ENCODE measurements around the gene UQCRHL.

UQCRHL gene

DNA sequence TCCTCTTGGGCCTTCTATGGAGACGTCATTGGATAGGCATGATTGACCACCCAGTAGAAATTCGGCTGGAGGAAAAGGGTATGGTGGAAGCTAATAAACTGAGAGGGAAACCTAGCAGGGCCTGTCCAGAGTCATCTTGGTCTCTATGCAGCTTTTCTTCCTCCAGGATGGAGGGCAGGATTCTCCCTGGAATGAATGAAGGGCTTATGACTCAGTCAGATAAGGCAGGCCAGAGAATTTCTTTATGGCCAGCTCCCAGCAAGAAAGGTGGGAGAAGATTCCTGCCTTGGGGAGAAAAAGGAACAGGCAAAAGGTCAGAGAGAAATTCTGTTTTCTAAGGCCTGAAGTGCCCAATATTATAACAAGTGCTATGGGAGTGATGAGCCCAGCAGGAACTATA lies 31.7 kb downstream of the UQCRHL start:
- Histone ChIP-seq H3K9me3 (ENCODE audit: control insufficient read depth, low read length) (no peaks in the 10 kb centered on the region), H2AFZ (no peak overlapping the region), H3K79me2 (no peaks in the 10 kb centered on the region), H3K9ac (no peak overlapping the region), H3K27ac (no peak overlapping the region), H3K36me3 (ENCODE audit: control insufficient read depth, insufficient read depth, low read length) (no peaks in the 10 kb centered on the region), H3K4me2 (ENCODE audit: low read length) (no peak overlapping the region), H3K4me1 (peaks cover 2% of the 10 kb centered on the region), H3K4me3 (ENCODE audit: low read depth, low read length) (no peak overlapping the region), H3K27me3 (ENCODE audit: control insufficient read depth, insufficient read depth, low read length) (no peaks in the 10 kb centered on the region)
- TF ChIP-seq, protein P1, sequence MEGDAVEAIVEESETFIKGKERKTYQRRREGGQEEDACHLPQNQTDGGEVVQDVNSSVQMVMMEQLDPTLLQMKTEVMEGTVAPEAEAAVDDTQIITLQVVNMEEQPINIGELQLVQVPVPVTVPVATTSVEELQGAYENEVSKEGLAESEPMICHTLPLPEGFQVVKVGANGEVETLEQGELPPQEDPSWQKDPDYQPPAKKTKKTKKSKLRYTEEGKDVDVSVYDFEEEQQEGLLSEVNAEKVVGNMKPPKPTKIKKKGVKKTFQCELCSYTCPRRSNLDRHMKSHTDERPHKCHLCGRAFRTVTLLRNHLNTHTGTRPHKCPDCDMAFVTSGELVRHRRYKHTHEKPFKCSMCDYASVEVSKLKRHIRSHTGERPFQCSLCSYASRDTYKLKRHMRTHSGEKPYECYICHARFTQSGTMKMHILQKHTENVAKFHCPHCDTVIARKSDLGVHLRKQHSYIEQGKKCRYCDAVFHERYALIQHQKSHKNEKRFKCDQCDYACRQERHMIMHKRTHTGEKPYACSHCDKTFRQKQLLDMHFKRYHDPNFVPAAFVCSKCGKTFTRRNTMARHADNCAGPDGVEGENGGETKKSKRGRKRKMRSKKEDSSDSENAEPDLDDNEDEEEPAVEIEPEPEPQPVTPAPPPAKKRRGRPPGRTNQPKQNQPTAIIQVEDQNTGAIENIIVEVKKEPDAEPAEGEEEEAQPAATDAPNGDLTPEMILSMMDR (IDR thresholded peaks at IDR 0.05) = no peak

DNA sequence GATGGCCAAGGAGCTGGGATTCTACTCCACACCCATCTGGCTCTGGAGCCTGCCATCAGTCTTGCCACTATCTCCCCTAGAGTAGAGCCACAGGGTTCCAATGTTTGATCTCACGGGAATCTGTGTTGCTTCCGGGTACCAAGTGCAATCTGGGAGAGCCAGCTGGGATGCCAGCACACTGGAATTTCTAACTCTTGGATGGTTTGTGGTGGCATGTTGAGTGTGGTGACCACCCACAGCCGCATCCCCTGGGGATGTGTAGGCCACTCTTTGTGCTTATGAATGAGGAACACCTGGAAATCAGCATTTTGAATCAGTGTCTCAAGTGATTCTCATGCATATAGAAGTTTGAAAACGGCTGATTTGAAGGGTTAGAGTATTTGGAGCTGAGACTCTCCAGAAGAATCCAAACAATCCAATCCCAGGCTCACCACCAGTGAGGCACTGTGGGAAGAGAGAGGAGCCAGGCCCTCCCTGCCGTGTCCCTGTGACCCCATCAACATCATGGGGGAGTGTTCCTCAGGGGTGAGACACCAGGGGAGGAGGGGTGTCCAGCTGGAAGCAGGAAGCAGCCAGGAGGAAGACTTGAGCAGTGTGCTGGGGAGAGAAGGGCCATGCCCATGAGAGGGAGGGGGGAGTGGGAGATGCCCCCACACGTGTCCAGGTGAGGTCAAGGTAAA lies 35.5 kb downstream of the UQCRHL start:
- H3K4me3 ChIP-seq (ENCODE audit: low read depth, low read length) = no peak overlapping the region
- H3K36me3 ChIP-seq (ENCODE audit: control insufficient read depth, insufficient read depth, low read length) = no peaks in the 10 kb centered on the region
- H3K4me2 ChIP-seq (ENCODE audit: low read length) = no peak overlapping the region
- H3K9ac ChIP-seq = no peak overlapping the region
- no peaks in the 10 kb centered on the region for H3K9me3 ChIP-seq (ENCODE audit: control insufficient read depth, low read length)
- no peak overlapping the region for H2AFZ ChIP-seq
- no peaks in the 10 kb centered on the region for H3K27me3 ChIP-seq (ENCODE audit: control insufficient read depth, insufficient read depth, low read length)
- H3K79me2 ChIP-seq = no peaks in the 10 kb centered on the region
- H3K4me1 ChIP-seq = no peaks in the 10 kb centered on the region
- H3K27ac ChIP-seq = no peak overlapping the region
- TF ChIP-seq, protein P1 (IDR thresholded peaks at IDR 0.05) = no peak

DNA sequence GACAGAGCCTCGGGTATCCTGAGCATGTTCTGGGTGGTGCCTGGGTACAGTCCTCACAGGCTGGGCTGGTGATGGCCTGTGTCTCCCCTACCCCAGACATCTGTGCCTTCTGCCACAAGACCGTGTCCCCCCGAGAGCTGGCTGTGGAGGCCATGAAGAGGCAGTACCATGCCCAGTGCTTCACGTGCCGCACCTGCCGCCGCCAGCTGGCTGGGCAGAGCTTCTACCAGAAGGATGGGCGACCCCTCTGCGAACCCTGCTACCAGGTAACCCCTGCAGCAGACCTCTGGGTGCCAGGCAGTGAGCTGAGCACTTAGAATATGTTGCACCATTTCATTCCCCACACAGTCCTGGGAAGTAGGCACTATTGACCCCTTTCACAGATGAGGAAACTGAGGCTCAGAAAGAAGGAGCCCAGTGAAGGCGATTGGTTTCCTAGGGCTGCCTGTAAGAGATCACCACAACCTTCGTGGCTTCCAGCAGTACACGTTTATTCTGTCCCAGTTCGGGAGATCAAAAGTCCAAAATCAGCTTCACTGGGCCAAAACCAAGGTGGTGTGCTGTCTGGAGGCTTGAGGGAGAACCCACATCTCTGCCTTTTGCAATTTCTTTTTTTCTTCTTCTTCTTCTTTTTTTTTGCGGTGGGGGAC lies 37.0 kb downstream of the UQCRHL start:
- Histone ChIP-seq H3K36me3 (ENCODE audit: control insufficient read depth, insufficient read depth, low read length) (no peaks in the 10 kb centered on the region), H3K79me2 (no peaks in the 10 kb centered on the region), H3K9ac (no peak overlapping the region), H3K4me3 (ENCODE audit: low read depth, low read length) (no peak overlapping the region), H2AFZ (no peak overlapping the region), H3K27ac (no peak overlapping the region), H3K4me2 (ENCODE audit: low read length) (no peak overlapping the region), H3K27me3 (ENCODE audit: control insufficient read depth, insufficient read depth, low read length) (no peaks in the 10 kb centered on the region), H3K4me1 (no peaks in the 10 kb centered on the region), H3K9me3 (ENCODE audit: control insufficient read depth, low read length) (no peaks in the 10 kb centered on the region)
- TF ChIP-seq, protein P1 (IDR thresholded peaks at IDR 0.05) = no peak

DNA sequence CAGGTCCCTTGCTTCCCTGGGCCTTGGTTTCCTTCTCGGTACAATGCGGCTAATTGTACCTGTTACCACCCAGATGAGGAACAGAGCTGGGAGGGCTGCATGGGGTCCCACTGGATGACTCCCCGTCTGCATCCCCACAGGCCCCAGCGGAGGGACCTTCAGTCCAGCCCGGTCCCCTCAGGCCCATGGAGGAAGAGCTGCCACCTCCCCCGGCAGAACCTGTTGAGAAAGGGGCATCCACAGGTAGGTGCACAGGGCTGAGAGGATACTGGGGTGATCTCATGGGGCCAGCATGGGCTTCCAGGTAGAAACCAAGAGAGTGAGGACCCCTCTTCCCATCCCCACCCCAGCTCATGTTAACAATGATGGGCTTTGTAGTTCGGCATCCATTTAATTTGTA lies 39.1 kb downstream of the UQCRHL start:
- Histone ChIP-seq H3K36me3 (ENCODE audit: control insufficient read depth, insufficient read depth, low read length) (no peaks in the 10 kb centered on the region), H3K9ac (no peak overlapping the region), H3K4me2 (ENCODE audit: low read length) (no peak overlapping the region)

More for the DNA sequence above, 39.1 kb downstream of the UQCRHL start:
- no peak overlapping the region for H3K4me3 ChIP-seq (ENCODE audit: low read depth, low read length)
- H3K79me2 ChIP-seq = no peaks in the 10 kb centered on the region
- H2AFZ ChIP-seq = no peak overlapping the region
- H3K27me3 ChIP-seq (ENCODE audit: control insufficient read depth, insufficient read depth, low read length) = no peaks in the 10 kb centered on the region
- H3K4me1 ChIP-seq = peaks cover 7% of the 10 kb centered on the region
- no peaks in the 10 kb centered on the region for H3K9me3 ChIP-seq (ENCODE audit: control insufficient read depth, low read length)
- H3K27ac ChIP-seq = no peak overlapping the region
- TF ChIP-seq, protein P1 (IDR thresholded peaks at IDR 0.05) = no peak
